ENCODE measurements around the gene DBF4. TPM values are rescaled to one million over a fixed set of nuclear protein-coding genes. Genes with fewer than 3 reads are reported as not detected.
"Not testable (repeated sequence)": the region's sequence is repeated elsewhere in the genome, so short reads cannot be mapped to it uniquely, and the experiment has no call there.

The DBF4 gene, protein sequence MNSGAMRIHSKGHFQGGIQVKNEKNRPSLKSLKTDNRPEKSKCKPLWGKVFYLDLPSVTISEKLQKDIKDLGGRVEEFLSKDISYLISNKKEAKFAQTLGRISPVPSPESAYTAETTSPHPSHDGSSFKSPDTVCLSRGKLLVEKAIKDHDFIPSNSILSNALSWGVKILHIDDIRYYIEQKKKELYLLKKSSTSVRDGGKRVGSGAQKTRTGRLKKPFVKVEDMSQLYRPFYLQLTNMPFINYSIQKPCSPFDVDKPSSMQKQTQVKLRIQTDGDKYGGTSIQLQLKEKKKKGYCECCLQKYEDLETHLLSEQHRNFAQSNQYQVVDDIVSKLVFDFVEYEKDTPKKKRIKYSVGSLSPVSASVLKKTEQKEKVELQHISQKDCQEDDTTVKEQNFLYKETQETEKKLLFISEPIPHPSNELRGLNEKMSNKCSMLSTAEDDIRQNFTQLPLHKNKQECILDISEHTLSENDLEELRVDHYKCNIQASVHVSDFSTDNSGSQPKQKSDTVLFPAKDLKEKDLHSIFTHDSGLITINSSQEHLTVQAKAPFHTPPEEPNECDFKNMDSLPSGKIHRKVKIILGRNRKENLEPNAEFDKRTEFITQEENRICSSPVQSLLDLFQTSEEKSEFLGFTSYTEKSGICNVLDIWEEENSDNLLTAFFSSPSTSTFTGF
- 44.3 TPM for polyA plus RNA-seq (2012; ENCODE audit: missing spikeins)

DNA sequence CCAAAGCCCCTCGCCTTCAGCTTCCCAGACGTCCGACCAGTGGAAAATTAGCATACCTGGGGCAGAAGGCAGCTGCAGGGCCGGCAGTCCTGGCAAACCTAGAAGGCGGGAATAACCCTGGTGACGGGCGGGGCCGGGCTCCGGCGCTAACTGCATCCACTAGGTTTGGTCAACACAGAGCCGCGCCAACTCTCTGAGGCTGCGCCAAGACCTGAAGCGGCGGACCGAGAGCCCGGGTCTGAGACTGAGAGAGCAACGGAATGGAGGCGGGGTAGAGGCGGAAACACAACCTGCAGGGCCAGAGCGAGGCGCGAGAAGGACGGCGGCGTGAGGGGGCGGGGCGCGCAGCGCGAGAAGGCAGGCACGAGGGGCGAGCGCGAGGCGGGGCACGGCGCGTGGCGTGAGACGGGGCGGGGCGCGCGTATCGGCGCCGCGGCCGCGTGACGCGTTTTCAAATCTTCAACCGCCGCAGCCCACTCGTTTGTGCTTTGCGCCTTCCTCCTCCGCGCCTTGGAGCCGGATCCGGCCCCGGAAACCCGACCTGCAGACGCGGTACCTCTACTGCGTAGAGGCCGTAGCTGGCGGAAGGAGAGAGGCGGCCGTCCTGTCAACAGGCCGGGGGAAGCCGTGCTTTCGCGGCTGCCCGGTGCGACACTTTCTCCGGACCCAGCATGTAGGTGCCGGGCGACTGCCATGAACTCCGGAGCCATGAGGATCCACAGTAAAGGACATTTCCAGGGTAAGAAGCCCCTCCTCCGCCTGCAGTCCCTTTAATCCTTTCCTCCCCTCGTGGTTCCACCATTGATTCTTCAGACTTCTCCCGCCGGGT, at the start of gene DBF4, which contains the start of gene SLC25A40:
Gene DBF4, plus strand, starts transcription at position 454 of the 829 bp plus-strand sequence. Its CDS starts 240 bp downstream, at position 694.
Gene SLC25A40, minus strand, starts transcription at position 321 of the 829 bp plus-strand sequence. CDS start 17,633 bp downstream, outside the sequence.
- FAIRE-seq: peak; percentile 98
- TF ChIP-seq TAF1 (IDR thresholded peaks at IDR 0.05; ENCODE audit: borderline replicate concordance, low read depth, low read length) (peak; percentile 65; the same call in 1 of the 2 replicates), POLR2A (IDR thresholded peaks at IDR 0.05; ENCODE audit: low read depth, low read length) (peak; percentile 94), POLR2AphosphoS5 (IDR thresholded peaks at IDR 0.05; ENCODE audit: low read depth, low read length) (peak; percentile 87)
- DNase-seq (ENCODE audit: insufficient read length): peak; percentile 75

DNA sequence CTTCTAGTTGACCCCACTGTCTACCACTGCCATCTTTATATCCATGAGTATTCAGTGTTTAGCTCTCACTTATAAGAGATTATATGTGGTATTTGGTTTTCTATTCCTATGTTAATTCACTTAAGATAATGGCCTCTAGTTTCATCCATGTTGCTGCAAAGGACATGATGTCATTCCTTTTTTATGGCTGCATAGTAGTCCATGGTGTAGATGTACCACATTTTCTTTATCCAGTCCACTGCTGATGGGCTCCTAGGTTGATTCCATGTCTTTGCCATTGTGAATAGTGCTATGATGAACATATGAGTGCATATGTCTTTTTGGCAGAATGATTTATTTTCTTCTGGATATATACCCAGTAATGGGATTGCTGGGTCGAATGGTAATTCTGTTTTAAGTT, 47.9 kb upstream of the DBF4 start:
- FAIRE-seq; DNase-seq (ENCODE audit: insufficient read length): not testable (repeated sequence)

DNA sequence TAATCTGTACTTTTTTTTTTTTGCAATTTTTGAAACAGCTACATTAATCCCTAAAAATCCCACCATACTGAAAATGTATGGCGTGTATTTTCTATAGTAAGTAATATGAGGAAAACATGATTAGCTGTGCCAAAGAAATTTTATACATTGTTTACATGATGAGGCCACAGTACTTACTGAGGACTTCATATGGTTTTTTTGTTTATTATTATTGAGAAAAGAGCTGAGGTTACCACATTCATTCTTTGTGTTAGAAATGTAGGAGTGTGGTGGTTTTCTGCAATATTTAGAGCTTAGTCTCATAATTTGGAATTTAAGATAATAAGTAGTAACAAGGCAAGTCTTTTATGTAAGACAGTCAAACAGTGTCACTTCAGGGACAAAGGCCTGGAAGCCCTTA, 45.2 kb upstream of the DBF4 start:
- DNase-seq (ENCODE audit: insufficient read length) (no peak), FAIRE-seq (no peak)
- TF ChIP-seq TAF1 (IDR thresholded peaks at IDR 0.05; ENCODE audit: borderline replicate concordance, low read depth, low read length) (no peak), POLR2A (IDR thresholded peaks at IDR 0.05; ENCODE audit: low read depth, low read length) (no peak), POLR2AphosphoS5 (IDR thresholded peaks at IDR 0.05; ENCODE audit: low read depth, low read length) (no peak)

DNA sequence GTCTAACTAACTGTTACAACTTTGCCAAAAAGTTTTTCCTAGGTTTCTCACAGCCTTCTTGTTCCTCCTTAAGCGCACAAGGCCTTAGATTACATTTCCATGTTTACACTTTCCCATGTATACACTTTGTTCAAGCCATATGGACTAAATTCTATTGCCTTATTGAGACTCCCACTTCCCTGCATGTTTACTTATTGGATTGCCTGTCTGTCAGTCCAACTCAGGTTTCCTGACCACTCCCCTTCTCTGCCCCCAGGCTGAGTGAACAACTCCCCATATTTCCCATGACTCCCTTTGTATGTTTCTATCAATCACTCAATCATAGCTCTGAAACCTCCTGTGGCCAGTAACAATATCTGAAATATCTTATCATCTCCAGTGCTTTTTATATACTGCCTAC, 43.2 kb upstream of the DBF4 start:
- TF ChIP-seq POLR2AphosphoS5 (IDR thresholded peaks at IDR 0.05; ENCODE audit: low read depth, low read length): no peak
- TF ChIP-seq TAF1 (IDR thresholded peaks at IDR 0.05; ENCODE audit: borderline replicate concordance, low read depth, low read length): no peak
- no peak for TF ChIP-seq POLR2A (IDR thresholded peaks at IDR 0.05; ENCODE audit: low read depth, low read length)
- FAIRE-seq (no peak), DNase-seq (ENCODE audit: insufficient read length) (no peak)

DNA sequence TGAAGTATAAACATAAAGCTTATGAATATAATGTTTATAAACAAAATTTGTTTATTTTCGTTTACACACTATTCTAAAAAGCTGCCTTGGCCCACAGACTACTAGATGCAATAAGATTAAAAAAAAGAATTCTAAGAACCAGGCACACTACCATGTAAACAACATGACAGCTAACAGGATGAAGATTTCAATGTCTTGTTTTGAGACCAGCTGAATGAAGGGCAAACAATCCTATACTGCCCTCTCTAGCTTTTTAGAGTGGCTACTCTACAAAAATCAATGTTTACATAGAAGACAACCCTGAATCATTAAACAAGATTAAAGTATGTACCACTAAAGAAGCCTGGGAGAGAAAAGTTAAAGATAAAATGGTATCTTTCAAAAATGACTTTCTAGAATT, 38.7 kb upstream of the DBF4 start:
- no peak for FAIRE-seq
- DNase-seq (ENCODE audit: insufficient read length): no peak
- TF ChIP-seq TAF1 (IDR thresholded peaks at IDR 0.05; ENCODE audit: borderline replicate concordance, low read depth, low read length) (no peak), POLR2A (IDR thresholded peaks at IDR 0.05; ENCODE audit: low read depth, low read length) (no peak), POLR2AphosphoS5 (IDR thresholded peaks at IDR 0.05; ENCODE audit: low read depth, low read length) (no peak)

DNA sequence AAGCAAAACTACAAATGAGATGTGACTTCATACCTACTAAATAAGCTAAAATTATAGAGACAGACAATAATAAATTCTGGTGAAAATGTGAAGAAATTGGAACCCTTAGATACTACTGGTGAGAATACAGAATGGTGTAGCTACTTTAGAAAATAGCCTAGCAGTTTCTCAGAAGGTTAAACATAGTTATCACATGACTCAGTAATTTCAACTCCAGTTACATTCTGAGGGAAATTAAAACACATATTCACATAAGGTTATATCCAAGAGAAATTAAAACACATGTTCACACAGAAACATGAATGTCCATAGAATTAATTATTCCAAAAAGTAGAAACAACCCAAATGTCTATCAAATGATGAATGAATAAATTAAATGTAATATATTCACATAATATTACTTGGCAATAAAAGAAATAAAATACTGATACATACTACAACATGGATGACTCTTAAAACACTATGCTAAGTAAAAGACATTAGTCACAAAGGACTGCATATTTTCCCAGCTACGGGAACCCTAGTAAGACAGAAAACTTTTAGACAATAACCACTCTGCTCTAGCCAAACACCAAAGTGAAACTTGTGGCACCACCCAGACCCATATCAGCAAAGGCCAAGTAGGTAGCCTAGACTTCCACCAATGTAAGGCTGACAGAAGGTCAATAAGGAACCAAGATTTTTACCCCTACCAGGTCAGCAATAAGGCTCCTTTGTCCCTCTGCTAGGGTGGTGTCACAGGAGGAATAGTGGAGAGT, 25.3 kb upstream of the DBF4 start:
- TF ChIP-seq POLR2A (IDR thresholded peaks at IDR 0.05; ENCODE audit: low read depth, low read length) (no peak), POLR2AphosphoS5 (IDR thresholded peaks at IDR 0.05; ENCODE audit: low read depth, low read length) (no peak), TAF1 (IDR thresholded peaks at IDR 0.05; ENCODE audit: borderline replicate concordance, low read depth, low read length) (no peak)
- DNase-seq (ENCODE audit: insufficient read length): no peak
- FAIRE-seq: no peak

DNA sequence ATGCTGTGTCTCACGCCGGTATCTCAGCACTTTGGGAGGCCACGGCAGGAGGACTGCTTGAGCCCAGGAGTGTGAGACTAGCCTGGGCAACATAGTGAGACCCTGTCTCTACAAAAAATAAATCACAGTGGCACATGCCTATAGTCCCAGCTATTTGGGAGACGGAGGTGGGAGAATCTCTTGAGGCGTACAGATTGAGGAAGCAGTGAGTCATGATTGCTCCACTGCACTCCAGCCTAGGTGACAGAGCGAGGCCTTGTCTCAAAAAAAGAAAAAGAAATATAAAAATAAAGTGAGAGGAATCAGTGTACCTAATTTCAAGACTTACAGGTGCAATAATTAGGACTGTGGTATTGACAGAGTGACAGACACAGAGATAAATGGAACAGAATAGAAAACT, 24.0 kb upstream of the DBF4 start:
- DNase-seq (ENCODE audit: insufficient read length) (no peak), FAIRE-seq (no peak)
- TF ChIP-seq POLR2A (IDR thresholded peaks at IDR 0.05; ENCODE audit: low read depth, low read length) (no peak), TAF1 (IDR thresholded peaks at IDR 0.05; ENCODE audit: borderline replicate concordance, low read depth, low read length) (no peak), POLR2AphosphoS5 (IDR thresholded peaks at IDR 0.05; ENCODE audit: low read depth, low read length) (no peak)

DNA sequence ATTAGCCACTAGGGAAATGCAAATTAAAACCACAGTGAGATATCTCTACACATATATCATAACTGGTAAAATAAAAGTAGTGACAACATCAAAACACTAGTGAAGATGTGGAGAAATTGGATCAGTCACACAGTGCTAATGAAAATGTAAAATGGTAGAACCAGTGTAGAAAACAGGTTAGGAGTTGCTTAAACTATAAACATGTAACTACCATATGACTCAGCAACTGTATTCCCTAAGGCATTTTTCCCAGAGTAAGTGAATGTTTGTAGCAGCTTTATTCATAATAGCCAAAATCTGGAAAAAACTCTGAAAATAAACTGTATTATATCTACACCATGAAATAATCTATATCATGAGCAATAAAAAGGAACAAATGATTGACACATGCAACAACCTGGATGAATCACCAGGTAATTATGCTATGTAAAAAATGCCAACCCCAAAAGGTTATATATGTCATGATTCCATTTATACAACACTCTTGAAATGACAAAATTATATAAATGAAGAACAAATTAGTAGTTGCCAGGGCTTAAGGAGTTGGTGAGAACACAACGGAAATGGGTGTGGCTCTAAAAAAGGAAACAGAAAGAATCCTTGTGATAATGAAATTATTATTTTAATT, 22.9 kb upstream of the DBF4 start:
- TF ChIP-seq POLR2A (IDR thresholded peaks at IDR 0.05; ENCODE audit: low read depth, low read length): no peak
- no peak for TF ChIP-seq POLR2AphosphoS5 (IDR thresholded peaks at IDR 0.05; ENCODE audit: low read depth, low read length)
- TF ChIP-seq TAF1 (IDR thresholded peaks at IDR 0.05; ENCODE audit: borderline replicate concordance, low read depth, low read length): no peak
- DNase-seq (ENCODE audit: insufficient read length) (no peak), FAIRE-seq (no peak)

DNA sequence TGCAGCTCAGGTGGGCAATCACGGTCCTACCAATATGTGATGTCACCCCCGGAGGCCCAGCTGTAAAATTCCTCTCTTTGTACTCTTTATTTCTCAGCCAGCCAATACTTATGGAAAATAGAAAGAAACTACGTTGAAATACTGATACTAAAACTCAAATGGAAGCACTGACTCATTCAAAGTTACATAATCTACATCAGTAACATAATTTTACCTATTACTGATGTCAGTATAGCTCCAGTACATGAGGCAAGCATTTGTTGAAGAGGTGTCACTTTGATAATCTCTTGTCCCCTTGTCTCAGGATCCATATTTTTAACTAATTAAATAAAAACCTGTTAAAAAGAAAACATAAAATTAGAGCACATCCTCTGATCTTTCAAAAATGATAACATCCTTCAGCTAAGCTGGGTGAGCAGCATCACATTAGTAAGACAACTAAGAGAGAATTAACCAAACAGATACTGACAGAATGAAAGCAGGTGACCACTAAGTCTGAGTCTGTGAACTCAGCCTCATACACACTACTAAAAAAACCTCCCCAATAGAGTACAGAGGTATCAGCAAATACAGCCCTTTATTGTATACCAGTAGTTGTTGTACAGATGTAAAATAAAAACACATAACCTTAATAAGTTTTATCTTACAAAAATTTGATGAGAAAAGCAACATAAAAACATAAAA, 17.7 kb upstream of the DBF4 start:
- no peak for DNase-seq (ENCODE audit: insufficient read length)
- TF ChIP-seq POLR2AphosphoS5 (IDR thresholded peaks at IDR 0.05; ENCODE audit: low read depth, low read length): no peak
- no peak for TF ChIP-seq POLR2A (IDR thresholded peaks at IDR 0.05; ENCODE audit: low read depth, low read length)
- no peak for TF ChIP-seq TAF1 (IDR thresholded peaks at IDR 0.05; ENCODE audit: borderline replicate concordance, low read depth, low read length)
- no peak for FAIRE-seq

DNA sequence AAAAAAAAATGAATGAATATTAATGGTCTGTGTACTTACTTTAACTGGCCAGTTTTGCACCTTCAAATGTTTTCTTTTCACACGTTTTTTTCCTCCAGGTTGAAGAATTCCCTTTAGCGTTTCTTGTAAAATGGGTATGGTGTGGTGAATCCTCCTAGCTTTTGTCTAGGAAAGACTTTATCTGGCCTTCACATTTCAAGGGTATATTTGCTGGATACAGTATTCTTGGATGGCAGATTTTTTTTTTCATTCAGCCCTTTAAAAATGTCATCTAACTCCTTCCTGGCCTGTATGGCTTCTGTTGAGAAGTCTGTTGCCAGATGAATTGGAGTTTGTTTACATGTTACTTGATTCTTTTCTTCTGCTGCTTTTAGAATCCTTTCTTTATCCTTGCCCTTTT, 10.2 kb upstream of the DBF4 start:
- FAIRE-seq (no peak), DNase-seq (ENCODE audit: insufficient read length) (no peak)

DNA sequence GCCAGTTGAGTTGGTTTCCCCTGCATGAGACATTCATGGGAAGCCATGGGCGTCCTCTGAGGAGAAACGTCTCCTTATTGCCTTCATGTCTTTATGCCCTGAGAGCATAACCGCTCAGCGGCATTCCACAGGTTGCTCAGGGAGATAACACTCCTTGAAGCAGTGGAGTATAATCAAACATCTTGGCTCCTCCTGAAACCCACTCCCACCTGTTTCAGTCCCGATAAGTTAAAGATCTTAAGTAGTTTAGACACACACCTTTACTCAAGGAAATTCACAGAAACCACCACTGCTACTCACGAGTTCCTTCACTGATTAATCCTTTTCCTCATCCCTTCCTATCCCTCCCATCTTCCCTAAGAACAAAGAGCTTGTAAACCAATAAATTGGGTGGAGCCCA, 9.8 kb upstream of the DBF4 start:
- not testable (repeated sequence) for FAIRE-seq; DNase-seq (ENCODE audit: insufficient read length)

More for the DNA sequence above, 10.2 kb upstream of the DBF4 start:
- TF ChIP-seq POLR2AphosphoS5 (IDR thresholded peaks at IDR 0.05; ENCODE audit: low read depth, low read length) (no peak), POLR2A (IDR thresholded peaks at IDR 0.05; ENCODE audit: low read depth, low read length) (no peak), TAF1 (IDR thresholded peaks at IDR 0.05; ENCODE audit: borderline replicate concordance, low read depth, low read length) (no peak)
